Measurements from ENCODE around the gene LRRC4B. TPM values are rescaled to one million over a fixed set of nuclear protein-coding genes. Genes with fewer than 3 reads are reported as not detected.

The LRRC4B gene
- total and polyA plus RNA-seq, 2 of the 8 experiments (the other 6 are each of a cell fraction or from before 2014, with no cell fraction given), result 13.4 to 21.2 TPM

- Histone ChIP-seq H3K79me1 (ENCODE audit: low read depth, low read length) (no peaks in the 10 kb centered on the region), H4K20me1 (replicated peaks in 1 of 2; ENCODE audit: control insufficient read depth in 1 of 2, insufficient read depth in 2 of 2, low read length in 2 of 2) (peaks cover 2 to 3% of the 10 kb centered on the region in 2 experiments), H3K27ac (ENCODE audit: low read depth, low read length) (no peak overlapping the region), H2AK5ac (ENCODE audit: low read depth, low read length) (no peak overlapping the region), H2BK5ac (ENCODE audit: low read depth, low read length) (no peak overlapping the region), H3K14ac (ENCODE audit: insufficient read length) (no peak overlapping the region), H3K9ac (replicated peaks in 1 of 4; ENCODE audit: extremely low read depth in 1 of 4, low read depth in 3 of 4, low read length in 3 of 4) (no peak overlapping the region), H2AFZ (ENCODE audit: low read length) (no peak overlapping the region), H3K4me2 (ENCODE audit: insufficient read depth in 1 of 2, low read depth in 2 of 2, low read length in 2 of 2) (no peak overlapping the region), H2BK15ac (ENCODE audit: low read length) (no peak overlapping the region), H4K5ac (ENCODE audit: insufficient read length, low read depth, low read length) (no peak overlapping the region), H3K56ac (replicated peaks; ENCODE audit: insufficient read length, low read depth, low read length) (no peak overlapping the region), H4K8ac (ENCODE audit: extremely low read depth, insufficient read depth, low read length) (no peak overlapping the region), H3K4me1 (replicated peaks in 1 of 4; ENCODE audit: control insufficient read depth in 3 of 4, insufficient read depth in 4 of 4, low read length in 3 of 4) (0 out of 7 replicates have a peak, but pooled peaks cover 0 to 3% (median 0%) of the 10 kb centered on the region in 4 experiments), H2BK20ac (ENCODE audit: low read length) (no peak overlapping the region), H4K91ac (replicated peaks; ENCODE audit: insufficient read length, low read length) (no peak overlapping the region), H3K27me3 (replicated peaks in 1 of 4; ENCODE audit: control insufficient read depth in 3 of 4, extremely low read depth in 1 of 4, insufficient read depth in 3 of 4, low read length in 3 of 4) (no peaks in the 10 kb centered on the region), H3K23me2 (ENCODE audit: low read depth, low read length) (no peaks in the 10 kb centered on the region), H3K4me3 (ENCODE audit: extremely low read depth in 1 of 4, insufficient read depth in 2 of 4, low read depth in 3 of 4, low read length in 4 of 4) (no peak overlapping the region), H3K79me2 (ENCODE audit: control insufficient read depth in 1 of 2, insufficient read depth in 2 of 2, low read length in 2 of 2) (no peaks in the 10 kb centered on the region), H3K36me3 (ENCODE audit: control insufficient read depth in 2 of 4, insufficient read depth in 4 of 4, low read length in 3 of 4) (no peaks in the 10 kb centered on the region), H3K18ac (ENCODE audit: extremely low read depth, low read length) (no peak overlapping the region), H2BK12ac (ENCODE audit: low read depth, low read length) (no peak overlapping the region), H2BK120ac (replicated peaks; ENCODE audit: low read depth, low read length) (no peak overlapping the region), H3K23ac (ENCODE audit: insufficient read length) (no peak overlapping the region), H3K9me3 (ENCODE audit: insufficient read depth in 2 of 2, low read depth in 1 of 2, low read length in 1 of 2) (no peaks in the 10 kb centered on the region), H3K4ac (replicated peaks; ENCODE audit: insufficient read length, low read depth, low read length) (no peak overlapping the region)
- no peak for FAIRE-seq
- no peak for DNase-seq (ENCODE audit: low read depth in 1 of 2, low spot score in 2 of 2)
- WGBS, 2 experiments (ENCODE audit: extremely low coverage in 1 of 2, insufficient coverage in 1 of 2, insufficient read length in 1 of 2, insufficient replicate concordance in 2 of 2, low coverage in 1 of 2, low lambda C conversion rate in 2 of 2, missing lambda C conversion rate in 1 of 2), result 88% methylated on average over 17 of the region's 21 CpGs; no CpG with 5 or more reads in 1 of the 2 experiments
- POLR2A ChIA-PET (ENCODE audit: partially characterized antibody), result interaction anchor here (1.5 to 3.9 kb wide), 2 partner anchors 12 to 56 kb away, joined by 3 to 15 read pairs; no protein-coding TSS in a partner anchor
- CTCF ChIA-PET (ENCODE audit: partially characterized antibody), result interaction anchor here (0.6 to 17.1 kb wide), 5 partner anchors 9 to 557 kb away, joined by 3 to 269 read pairs (median 3); partner anchors contain the start of genes ASPDH and JOSD2
- TF ChIP-seq TEAD4 (IDR thresholded peaks at IDR 0.05; ENCODE audit: low read depth, low read length), result no peak
- TF ChIP-seq CTCF (IDR thresholded peaks at IDR 0.05; ENCODE audit: control extremely low read depth in 1 of 3, insufficient read depth in 1 of 3, low read depth in 1 of 3, low read length in 3 of 3), result no peak
- no peak for TF ChIP-seq SIN3A (conservative IDR thresholded peaks at IDR 0.05 in 1 of 2, IDR thresholded peaks at IDR 0.05 in 1 of 2; ENCODE audit: low read depth in 1 of 2, low read length in 2 of 2)
- TF ChIP-seq CBX8 (IDR thresholded peaks at IDR 0.05; ENCODE audit: borderline replicate concordance, low read depth, low read length), result no peak
- no peak for TF ChIP-seq YY1 (IDR thresholded peaks at IDR 0.05; ENCODE audit: low read depth, low read length)
- no peak for TF ChIP-seq ASH2L (IDR thresholded peaks at IDR 0.05; ENCODE audit: low read length)
- no peak for TF ChIP-seq NANOG (IDR thresholded peaks at IDR 0.05; ENCODE audit: insufficient read depth, low read depth, low read length, poor library complexity, severe bottlenecking)
- no peak for TF ChIP-seq NRF1 (IDR thresholded peaks at IDR 0.05; ENCODE audit: low read depth, low read length)
- no peak for TF ChIP-seq USF2 (IDR thresholded peaks at IDR 0.05; ENCODE audit: low read length)
- no peak for TF ChIP-seq JUN (IDR thresholded peaks at IDR 0.05; ENCODE audit: low read depth, low read length)
Observed at GRCh38 chr19:50542943-50543342, 25.3 kb downstream of the LRRC4B start.
